ENCODE data around the gene SNX24.

- no peak for TF ChIP-seq CTCF (IDR thresholded peaks at IDR 0.05 in 2 of 3, conservative IDR thresholded peaks at IDR 0.05 in 1 of 3; ENCODE audit: control insufficient read depth in 2 of 3, extremely low read depth in 1 of 3, insufficient read depth in 1 of 3, low read depth in 3 of 3, low read length in 3 of 3)
- no peak for TF ChIP-seq ZNF687 (IDR thresholded peaks at IDR 0.05)
- no peak for TF ChIP-seq POLR2AphosphoS2 (IDR thresholded peaks at IDR 0.05; ENCODE audit: low read depth, low read length)
- TF ChIP-seq POLR2A (IDR thresholded peaks at IDR 0.05; ENCODE audit: low read depth, low read length) = no peak
- no peak for TF ChIP-seq CREM (IDR thresholded peaks at IDR 0.05; ENCODE audit: low read depth)
- TF ChIP-seq CHD2 (IDR thresholded peaks at IDR 0.05; ENCODE audit: borderline replicate concordance, low read depth, low read length) = no peak
- no peak for TF ChIP-seq MYC (IDR thresholded peaks at IDR 0.05; ENCODE audit: insufficient read depth, insufficient read length, insufficient replicate concordance, low read length, severe bottlenecking)
- no peak for TF ChIP-seq CBX5 (IDR thresholded peaks at IDR 0.05; ENCODE audit: low read depth)
- no peak for TF ChIP-seq NR2C2 (IDR thresholded peaks at IDR 0.05; ENCODE audit: borderline replicate concordance, control insufficient read depth, insufficient read length, low read depth)
These were observed 88.5 kb downstream of the SNX24 start for GRCh38 chr5:122933956-122934355.
